K562 (cell line): ENCODE data around the gene GPR152. TPM values are rescaled to one million over a fixed set of nuclear protein-coding genes. Genes with fewer than 3 reads are reported as not detected.
A peak's percentile ranks its signal among the peaks of the same experiment; 100 is the strongest.

ENCODE experiments used
- ERF ChIP-seq: fragments of 450-650 bp; formaldehyde crosslinking; IDR thresholded peaks from 2 replicates; pipeline ENCODE4 v1.4.0; 2020; ENCODE audit warnings: mild to moderate bottlenecking, mixed read lengths
- ESRRA ChIP-seq: fragments of 450-650 bp; IDR thresholded peaks from 2 replicates; pipeline ENCODE4 v1.6.1; 2014; ENCODE audit warnings: low read depth, mild to moderate bottlenecking, moderate library complexity, borderline replicate concordance
- EWSR1 ChIP-seq: fragments of 450-650 bp; IDR thresholded peaks from 2 replicates; pipeline ENCODE4 v1.6.1; 2018; ENCODE audit warnings: borderline replicate concordance, mild to moderate bottlenecking, low read depth, moderate library complexity; ENCODE audit not compliant: partially characterized antibody
- HNRNPK ChIP-seq: fragments of 200-400 bp; formaldehyde crosslinking; IDR thresholded peaks from one replicate; pipeline ENCODE4 v1.6.1; 2018; ENCODE audit warnings: mild to moderate bottlenecking, low read depth, low read length; ENCODE audit not compliant: poor library complexity, severe bottlenecking
- MYNN ChIP-seq, 2 experiments: sonication (generic); formaldehyde crosslinking in 1 of 2; IDR thresholded peaks; 2 replicates each; pipeline versions ENCODE4 v1.5.0 to v1.6.1; 2016 to 2020; ENCODE audit warnings: antibody characterized with exemption in 1 of 2, missing genetic modification reagents in 1 of 2
- NFE2 ChIP-seq: IDR thresholded peaks from 2 replicates; pipeline ENCODE4 v1.6.1; 2014; ENCODE audit warnings: antibody characterized with exemption, low read depth
- NR2C2 ChIP-seq, 2 experiments: fragments of 200-800 bp in 1 of 2; sonication (Bioruptor generic) in 1 of 2; sonication (generic) in 1 of 2; formaldehyde crosslinking in 1 of 2; IDR thresholded peaks; 2 replicates each; pipeline versions ENCODE4 v1.6.1 to v1.8.0; 2016 to 2022; ENCODE audit warnings: mild to moderate bottlenecking in 1 of 2, missing compliant biosample characterization in 1 of 2, missing genetic modification characterization in 1 of 2, missing genetic modification reagents in 1 of 2
- SIN3A ChIP-seq, 2 experiments: fragments of 150-350 bp in 1 of 2; IDR thresholded peaks; 2 replicates each; pipeline ENCODE4 v1.6.1; 2011 to 2016; ENCODE audit warnings: borderline replicate concordance in 2 of 2, low read depth in 2 of 2, low read length in 2 of 2, mild to moderate bottlenecking in 2 of 2, moderate library complexity in 2 of 2; ENCODE audit not compliant: control insufficient read depth in 1 of 2
- SMARCB1 ChIP-seq: IDR thresholded peaks from 2 replicates; pipeline ENCODE4 v1.6.1; 2011; ENCODE audit warnings: improper control_type of control experiment, low read depth; ENCODE audit not compliant: insufficient read length
- SP1 ChIP-seq: sonication (generic); formaldehyde crosslinking; IDR thresholded peaks from 2 replicates; pipeline ENCODE4 v1.8.1; 2022; ENCODE audit warnings: mild to moderate bottlenecking, missing genetic modification reagents
- TAF1 ChIP-seq: IDR thresholded peaks from 2 replicates; pipeline ENCODE4 v1.6.1; 2011; ENCODE audit warnings: mild to moderate bottlenecking, low read length, moderate library complexity; ENCODE audit not compliant: insufficient read depth, control insufficient read depth, severe bottlenecking; ENCODE audit errors: extremely low read depth
- ZBTB7A ChIP-seq: IDR thresholded peaks from 2 replicates; pipeline ENCODE4 v1.6.1; 2011; ENCODE audit warnings: low read depth, mild to moderate bottlenecking, low read length, moderate library complexity, borderline replicate concordance; ENCODE audit not compliant: control insufficient read depth
- ZNF311 ChIP-seq: fragments of 250-450 bp; sonication (Bioruptor Pico); IDR thresholded peaks from 2 replicates; pipeline ENCODE4 v1.4.0; 2020; ENCODE audit warnings: mild to moderate bottlenecking, moderate library complexity
- ZNF436 ChIP-seq: fragments of 250-450, 450-650 bp; sonication (Bioruptor Pico); formaldehyde crosslinking; IDR thresholded peaks from 2 replicates; pipeline ENCODE4 v1.7.0; 2020; ENCODE audit warnings: mild to moderate bottlenecking
- polyA plus RNA-seq, 8 experiments: library from polyadenylated mRNA; depleted of rRNA in 4 of 8; stranded (reverse) in 5 of 8; unstranded in 3 of 8; fragments of >200 nt; fragmentation: Nextera tagmentation in 2 of 8; fragmentation: Illumina TruSeq in 1 of 8; extraction: Ambion mirVana in 2 of 8; extraction: Trizol in 1 of 8; gene quantifications; 2 replicates each; pipeline versions ENCODE4 v1.2.1 to v1.2.3, GENCODE V29; 2011 to 2014; ENCODE audit warnings: inconsistent platforms in 1 of 8, missing spikeins in 1 of 8
- total RNA-seq, 7 experiments: library from RNA; depleted of rRNA in 6 of 7; stranded (reverse); fragments of >200 nt in 6 of 7; fragmentation: Illumina TruSeq in 2 of 7; extraction: Trizol in 2 of 7; gene quantifications; 2 replicates each; pipeline versions ENCODE4 v1.2.1 to v1.2.3, GENCODE V29; 2011 to 2021; ENCODE audit warnings: low replicate concordance in 1 of 7
- TF ChIP-seq, protein P1 (sequence below): sonication (generic); formaldehyde crosslinking; IDR thresholded peaks from 2 replicates; pipeline ENCODE4 v1.9.0; 2022; ENCODE audit warnings: mild to moderate bottlenecking, missing genetic modification reagents
- TF ChIP-seq, protein P2 (sequence below): sonication (generic); formaldehyde crosslinking; IDR thresholded peaks from 2 replicates; pipeline ENCODE4 v1.8.1; 2023; ENCODE audit warnings: mild to moderate bottlenecking, missing genetic modification reagents
- TF ChIP-seq, protein P3 (sequence below), 3 experiments: IDR thresholded peaks in 2 of 3; conservative IDR thresholded peaks in 1 of 3; 2 replicates each; pipeline ENCODE4 v1.5.1; 2011 to 2012; ENCODE audit warnings: low read length in 3 of 3, mild to moderate bottlenecking in 3 of 3, control low read depth in 2 of 3, improper control_type of control experiment in 1 of 3, inconsistent platforms in 1 of 3, low read depth in 1 of 3, mixed read lengths in 1 of 3, moderate library complexity in 1 of 3; ENCODE audit not compliant: insufficient read depth in 2 of 3
- TF ChIP-seq, protein P4 (sequence below): fragments of 250-450 bp; sonication (Bioruptor Pico); IDR thresholded peaks from 2 replicates; pipeline ENCODE4 v1.4.0; 2020; ENCODE audit warnings: mild to moderate bottlenecking

The GPR152 gene
- total and polyA plus RNA-seq, 9 of the 15 experiments (the other 6 are each of a cell fraction or from before 2014, with no cell fraction given) = not detected

DNA sequence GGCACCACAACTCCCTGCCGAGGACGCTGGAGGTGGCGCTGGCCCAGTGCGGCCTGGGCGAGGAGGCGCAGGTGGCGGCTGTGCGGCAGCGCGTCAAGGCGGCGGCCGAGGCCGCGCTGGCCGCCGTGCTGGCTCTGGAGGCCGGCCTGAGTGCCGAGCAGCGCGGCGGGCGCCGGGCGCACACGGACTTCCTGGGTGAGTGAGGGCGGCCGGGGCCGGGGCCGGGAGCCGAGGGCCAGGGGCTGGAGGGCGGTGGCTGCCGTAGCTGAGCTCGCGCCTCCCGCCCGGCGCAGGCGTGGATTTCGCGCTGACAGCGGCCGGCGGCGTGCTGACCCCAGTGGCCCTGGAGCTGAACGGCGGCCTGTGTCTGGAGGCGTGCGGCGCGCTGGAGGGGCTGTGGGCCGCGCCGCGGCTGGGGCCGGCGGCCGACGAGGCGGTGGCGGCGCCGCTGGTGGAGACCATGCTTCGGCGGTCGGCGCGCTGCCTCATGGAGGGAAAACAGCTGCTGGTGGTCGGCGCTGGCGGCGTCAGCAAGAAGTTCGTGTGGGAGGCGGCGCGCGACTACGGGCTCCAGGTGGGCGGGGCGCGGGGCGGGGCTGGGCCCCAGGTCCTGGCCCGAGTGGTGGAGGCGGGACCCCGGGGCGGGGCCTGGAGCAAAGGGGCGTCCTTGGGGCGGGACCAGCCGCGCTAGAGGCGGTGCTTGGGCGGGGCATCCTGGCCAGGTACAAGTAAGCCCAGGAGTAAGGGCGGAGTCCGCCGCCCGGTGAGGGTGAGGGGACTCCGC, 31.7 kb downstream of the GPR152 start (continued):
- TF ChIP-seq TAF1 (peak; percentile 64), ERF (CRISPR knock-in tag) (peak; percentile 27; the same call in 1 of the 2 replicates), NFE2 (peak; percentile 4; the same call in 1 of the 2 replicates), HNRNPK (peak; percentile 56), ZNF311 (CRISPR knock-in tag) (no peak), ZNF436 (CRISPR knock-in tag) (no peak), SP1 (peak; percentile 76), EWSR1 (no peak), SMARCB1 (no peak), NR2C2 (CRISPR knock-in tag; IDR thresholded peaks at IDR 0.05) (no peak), NR2C2 (tag; IDR thresholded peaks at IDR 0.05) (peak; percentile 65; the same call in 1 of the 2 replicates), ESRRA (0 out of 2 replicates have a peak, but pooled peaks have one; percentile 31), ZBTB7A (peak; percentile 46; the same call in 1 of the 2 replicates), SIN3A (IDR thresholded peaks at IDR 0.05; ENCODE audit: borderline replicate concordance in 2 of 2, control insufficient read depth in 1 of 2, low read depth in 2 of 2, low read length in 2 of 2) (peak; percentile 53 to 92; a peak in 3 of 4 replicates), MYNN (IDR thresholded peaks at IDR 0.05) (no peak), MYNN (CRISPR knock-in tag; IDR thresholded peaks at IDR 0.05) (no peak)
- TF ChIP-seq, protein P1, sequence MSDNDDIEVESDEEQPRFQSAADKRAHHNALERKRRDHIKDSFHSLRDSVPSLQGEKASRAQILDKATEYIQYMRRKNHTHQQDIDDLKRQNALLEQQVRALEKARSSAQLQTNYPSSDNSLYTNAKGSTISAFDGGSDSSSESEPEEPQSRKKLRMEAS (CRISPR knock-in tag) = peak; percentile 54; the same call in 1 of the 2 replicates
- TF ChIP-seq, protein P2, sequence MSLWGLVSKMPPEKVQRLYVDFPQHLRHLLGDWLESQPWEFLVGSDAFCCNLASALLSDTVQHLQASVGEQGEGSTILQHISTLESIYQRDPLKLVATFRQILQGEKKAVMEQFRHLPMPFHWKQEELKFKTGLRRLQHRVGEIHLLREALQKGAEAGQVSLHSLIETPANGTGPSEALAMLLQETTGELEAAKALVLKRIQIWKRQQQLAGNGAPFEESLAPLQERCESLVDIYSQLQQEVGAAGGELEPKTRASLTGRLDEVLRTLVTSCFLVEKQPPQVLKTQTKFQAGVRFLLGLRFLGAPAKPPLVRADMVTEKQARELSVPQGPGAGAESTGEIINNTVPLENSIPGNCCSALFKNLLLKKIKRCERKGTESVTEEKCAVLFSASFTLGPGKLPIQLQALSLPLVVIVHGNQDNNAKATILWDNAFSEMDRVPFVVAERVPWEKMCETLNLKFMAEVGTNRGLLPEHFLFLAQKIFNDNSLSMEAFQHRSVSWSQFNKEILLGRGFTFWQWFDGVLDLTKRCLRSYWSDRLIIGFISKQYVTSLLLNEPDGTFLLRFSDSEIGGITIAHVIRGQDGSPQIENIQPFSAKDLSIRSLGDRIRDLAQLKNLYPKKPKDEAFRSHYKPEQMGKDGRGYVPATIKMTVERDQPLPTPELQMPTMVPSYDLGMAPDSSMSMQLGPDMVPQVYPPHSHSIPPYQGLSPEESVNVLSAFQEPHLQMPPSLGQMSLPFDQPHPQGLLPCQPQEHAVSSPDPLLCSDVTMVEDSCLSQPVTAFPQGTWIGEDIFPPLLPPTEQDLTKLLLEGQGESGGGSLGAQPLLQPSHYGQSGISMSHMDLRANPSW (CRISPR knock-in tag) = 0 out of 2 replicates have a peak, but pooled peaks have one; percentile 47
- TF ChIP-seq, protein P3, sequence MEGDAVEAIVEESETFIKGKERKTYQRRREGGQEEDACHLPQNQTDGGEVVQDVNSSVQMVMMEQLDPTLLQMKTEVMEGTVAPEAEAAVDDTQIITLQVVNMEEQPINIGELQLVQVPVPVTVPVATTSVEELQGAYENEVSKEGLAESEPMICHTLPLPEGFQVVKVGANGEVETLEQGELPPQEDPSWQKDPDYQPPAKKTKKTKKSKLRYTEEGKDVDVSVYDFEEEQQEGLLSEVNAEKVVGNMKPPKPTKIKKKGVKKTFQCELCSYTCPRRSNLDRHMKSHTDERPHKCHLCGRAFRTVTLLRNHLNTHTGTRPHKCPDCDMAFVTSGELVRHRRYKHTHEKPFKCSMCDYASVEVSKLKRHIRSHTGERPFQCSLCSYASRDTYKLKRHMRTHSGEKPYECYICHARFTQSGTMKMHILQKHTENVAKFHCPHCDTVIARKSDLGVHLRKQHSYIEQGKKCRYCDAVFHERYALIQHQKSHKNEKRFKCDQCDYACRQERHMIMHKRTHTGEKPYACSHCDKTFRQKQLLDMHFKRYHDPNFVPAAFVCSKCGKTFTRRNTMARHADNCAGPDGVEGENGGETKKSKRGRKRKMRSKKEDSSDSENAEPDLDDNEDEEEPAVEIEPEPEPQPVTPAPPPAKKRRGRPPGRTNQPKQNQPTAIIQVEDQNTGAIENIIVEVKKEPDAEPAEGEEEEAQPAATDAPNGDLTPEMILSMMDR (IDR thresholded peaks at IDR 0.05 in 2 of 3, conservative IDR thresholded peaks at IDR 0.05 in 1 of 3; ENCODE audit: insufficient read depth in 2 of 3, low read depth in 1 of 3, low read length in 3 of 3) = 0 out of 6 replicates have a peak, but pooled peaks of 1 of the 3 experiments have one; percentile 4
- TF ChIP-seq, protein P4, sequence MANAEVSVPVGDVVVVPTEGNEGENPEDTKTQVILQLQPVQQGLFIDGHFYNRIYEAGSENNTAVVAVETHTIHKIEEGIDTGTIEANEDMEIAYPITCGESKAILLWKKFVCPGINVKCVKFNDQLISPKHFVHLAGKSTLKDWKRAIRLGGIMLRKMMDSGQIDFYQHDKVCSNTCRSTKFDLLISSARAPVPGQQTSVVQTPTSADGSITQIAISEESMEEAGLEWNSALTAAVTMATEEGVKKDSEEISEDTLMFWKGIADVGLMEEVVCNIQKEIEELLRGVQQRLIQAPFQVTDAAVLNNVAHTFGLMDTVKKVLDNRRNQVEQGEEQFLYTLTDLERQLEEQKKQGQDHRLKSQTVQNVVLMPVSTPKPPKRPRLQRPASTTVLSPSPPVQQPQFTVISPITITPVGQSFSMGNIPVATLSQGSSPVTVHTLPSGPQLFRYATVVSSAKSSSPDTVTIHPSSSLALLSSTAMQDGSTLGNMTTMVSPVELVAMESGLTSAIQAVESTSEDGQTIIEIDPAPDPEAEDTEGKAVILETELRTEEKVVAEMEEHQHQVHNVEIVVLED (CRISPR knock-in tag) = peak; percentile 58
